Loucy (cell line): ENCODE measurements around the gene DLG2.

Source experiments
- CTCF ChIP-seq: fragments of 200-600 bp; sonication (generic); conservative IDR thresholded peaks from 2 replicates; pipeline ENCODE4 v1.5.1; 2014; ENCODE audit warnings: mild to moderate bottlenecking, antibody characterized with exemption, low read length
- EZH2phosphoT487 ChIP-seq: fragments of 200-600 bp; IDR thresholded peaks from 2 replicates; pipeline ENCODE4 v1.6.1; 2018; ENCODE audit warnings: antibody characterized with exemption, mild to moderate bottlenecking, moderate library complexity, borderline replicate concordance

- TF ChIP-seq CTCF (no peak), EZH2phosphoT487 (no peak)
Measured at GRCh38 chr11:84671325-84671999, 955.7 kb downstream of the DLG2 start.
